Measurements from ENCODE around the gene ZBTB20.

ZBTB20 gene

DNA sequence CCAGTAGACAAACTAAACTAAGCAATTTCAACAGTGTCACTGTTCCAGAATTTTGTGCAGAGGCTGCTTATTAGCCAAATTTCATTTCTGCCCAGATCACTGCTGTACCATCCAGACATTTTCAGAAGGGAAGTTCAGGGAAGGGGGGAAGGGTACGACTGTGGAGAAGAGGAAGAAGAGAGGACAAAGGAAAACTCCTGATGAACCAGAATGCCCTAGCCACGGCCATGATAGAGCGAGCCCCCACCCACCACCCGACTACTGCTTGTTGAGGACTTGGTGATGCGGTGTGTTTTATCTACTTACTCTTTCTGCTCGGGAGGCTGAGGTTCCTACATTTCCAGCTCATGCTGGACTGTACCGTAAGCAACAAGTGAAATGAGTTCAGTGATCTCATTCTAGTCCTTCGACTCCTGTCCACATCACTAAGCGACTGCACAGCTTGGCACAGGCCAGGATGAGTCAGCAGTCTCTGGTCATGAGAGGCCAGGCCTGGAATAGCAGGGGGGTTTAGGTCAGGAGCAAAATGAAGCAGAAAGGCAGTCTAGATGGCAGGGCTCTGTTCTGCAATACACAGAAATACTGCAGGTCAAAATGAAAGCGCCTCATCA is 522.4 kb downstream of the ZBTB20 start:
- DNase-seq (ENCODE audit: low spot score) = peak; percentile 95

DNA sequence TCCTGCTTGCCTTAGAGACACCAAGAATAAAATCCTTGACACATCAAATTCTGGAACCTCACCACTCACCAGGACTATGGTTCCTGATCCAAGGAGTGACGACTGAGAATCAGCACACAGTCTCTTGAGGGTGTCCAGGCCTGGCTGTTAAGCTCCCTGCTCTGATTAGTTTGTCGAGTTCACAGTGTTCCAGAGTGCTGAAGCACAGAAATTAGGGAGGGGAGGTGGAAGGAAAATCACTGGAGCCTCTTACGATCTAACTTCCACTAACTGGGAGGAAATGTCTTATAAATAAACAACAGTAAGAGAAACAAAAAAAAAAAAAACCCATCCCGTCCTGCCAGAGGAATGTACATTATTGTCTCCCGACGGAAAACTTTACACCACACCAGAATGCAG is 523.0 kb downstream of the ZBTB20 start:
- DNase-seq (ENCODE audit: low spot score) = peak; percentile 40

DNA sequence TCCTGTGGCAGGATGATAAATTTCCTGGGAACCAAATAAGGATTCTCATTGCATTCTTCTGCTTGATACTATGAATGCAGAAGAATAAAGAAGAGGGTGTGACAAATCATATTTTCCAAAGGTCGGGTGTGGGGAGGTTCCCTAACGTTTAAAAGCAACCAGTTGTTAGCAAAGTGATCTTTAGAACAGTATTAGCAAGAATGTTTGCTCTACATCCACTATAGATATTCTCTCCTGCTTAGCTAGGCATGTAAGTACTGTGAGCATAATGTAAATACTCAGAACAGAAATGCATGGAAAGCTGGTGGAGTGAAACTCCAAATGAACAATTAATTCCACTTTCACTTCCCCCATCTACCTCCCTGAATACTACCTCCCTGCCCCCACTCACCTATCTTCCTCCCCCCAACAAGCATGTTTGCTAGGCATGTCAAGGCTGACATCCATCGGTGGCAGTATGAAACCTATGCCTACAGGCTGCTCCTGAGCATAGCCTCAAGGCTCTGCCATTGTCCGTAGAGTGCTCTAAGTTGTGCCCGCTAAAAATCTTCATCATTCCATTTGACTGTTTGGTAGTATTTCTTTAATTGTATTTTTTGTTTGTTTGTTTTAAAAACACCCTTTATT is 523.6 kb downstream of the ZBTB20 start:
- DNase-seq (ENCODE audit: low spot score) = no peak

DNA sequence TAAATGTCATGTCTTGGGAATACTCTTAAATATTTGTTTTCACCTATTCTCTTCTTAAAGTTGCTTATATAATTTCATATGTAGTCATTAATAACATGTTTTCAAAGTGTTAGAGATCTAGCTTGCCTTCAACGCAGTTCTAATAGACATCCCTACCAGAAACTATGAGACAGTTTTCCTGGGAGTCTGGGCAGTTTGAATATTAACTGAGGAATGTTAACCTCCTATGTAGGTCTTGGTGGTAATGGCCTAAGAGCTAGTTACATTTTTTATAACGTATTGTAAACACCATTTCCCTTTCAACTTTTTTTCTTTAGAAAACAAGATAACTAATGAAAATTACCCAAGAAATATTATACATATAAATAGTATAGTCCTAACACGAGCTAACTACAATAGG is 525.1 kb downstream of the ZBTB20 start:
- DNase-seq (ENCODE audit: low spot score) = no peak

DNA sequence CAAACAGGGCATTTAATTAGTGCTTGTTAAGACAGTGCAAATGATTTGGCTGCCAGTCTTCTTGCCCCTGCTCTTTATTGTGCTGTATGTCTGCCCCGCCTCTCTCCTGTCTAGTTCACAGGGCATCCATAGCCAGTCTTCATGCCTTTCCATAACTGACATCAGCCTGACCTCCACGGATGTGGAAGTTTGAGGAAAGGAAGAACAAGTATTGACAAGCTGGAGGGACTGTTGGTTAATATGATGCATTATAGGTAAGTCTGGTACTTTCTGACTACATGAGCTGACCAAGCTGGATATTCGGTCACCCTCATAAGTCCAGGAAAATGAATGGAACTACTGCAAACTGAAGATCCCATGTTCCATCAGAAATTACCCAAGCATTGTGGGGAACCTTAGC is 527.3 kb downstream of the ZBTB20 start:
- DNase-seq (ENCODE audit: low spot score) = no peak

DNA sequence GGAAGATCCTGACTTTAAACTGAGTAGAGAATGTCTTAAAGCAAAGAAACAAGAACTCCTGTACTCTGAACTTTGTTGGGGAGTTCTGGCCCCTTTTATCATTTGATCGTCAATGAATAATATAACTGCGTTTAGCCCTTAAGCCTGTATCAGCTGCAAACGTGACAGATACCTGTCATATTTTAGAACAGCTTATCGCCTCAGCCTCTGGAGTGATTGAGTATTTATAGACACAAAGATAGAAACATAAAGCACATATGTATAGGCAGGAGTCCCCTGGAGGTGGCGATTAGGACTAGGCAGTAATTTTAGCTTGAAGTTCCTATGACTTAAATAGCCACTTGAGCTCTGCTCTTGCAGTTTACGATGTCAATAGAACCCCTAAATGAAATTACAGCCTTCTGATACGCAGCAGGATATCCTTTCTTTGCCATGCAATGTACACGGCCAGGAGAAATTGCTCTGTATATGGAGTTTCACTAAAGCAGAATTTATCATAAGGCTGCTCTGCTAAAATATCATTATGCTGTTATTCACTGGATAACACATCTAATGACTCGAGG is 531.5 kb downstream of the ZBTB20 start:
- DNase-seq (ENCODE audit: low spot score) = no peak

DNA sequence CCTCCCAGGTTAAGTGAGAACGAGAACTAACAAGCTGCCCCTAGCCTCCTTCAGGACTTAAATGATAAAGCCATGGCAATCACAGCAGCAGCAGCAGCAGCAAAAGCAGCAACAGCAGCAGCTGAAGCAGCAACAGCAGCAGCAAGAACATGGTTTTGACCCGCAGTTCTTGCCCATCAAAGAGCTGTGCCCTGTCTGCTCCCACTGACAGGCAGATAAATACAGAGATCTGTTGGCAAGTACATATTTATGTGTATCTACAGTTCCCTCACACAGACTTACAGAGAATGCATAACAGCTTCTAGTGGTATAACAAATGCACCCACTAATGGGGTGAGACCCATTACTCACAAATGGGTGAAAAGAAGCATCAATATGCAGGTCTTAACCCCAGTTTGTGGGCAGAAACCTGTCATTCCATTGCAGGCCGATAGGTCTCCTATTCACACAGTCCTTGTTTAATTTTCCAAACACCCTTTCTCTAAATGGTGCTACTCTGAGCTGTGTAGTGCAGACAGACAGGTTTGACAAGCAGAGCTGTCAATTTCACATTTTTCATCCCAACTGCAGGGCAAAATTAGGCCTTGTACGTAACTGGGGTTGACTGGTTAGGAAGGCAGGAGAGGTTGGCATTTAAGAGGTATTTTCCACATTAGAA is 537.0 kb downstream of the ZBTB20 start:
- DNase-seq (ENCODE audit: low spot score) = no peak

DNA sequence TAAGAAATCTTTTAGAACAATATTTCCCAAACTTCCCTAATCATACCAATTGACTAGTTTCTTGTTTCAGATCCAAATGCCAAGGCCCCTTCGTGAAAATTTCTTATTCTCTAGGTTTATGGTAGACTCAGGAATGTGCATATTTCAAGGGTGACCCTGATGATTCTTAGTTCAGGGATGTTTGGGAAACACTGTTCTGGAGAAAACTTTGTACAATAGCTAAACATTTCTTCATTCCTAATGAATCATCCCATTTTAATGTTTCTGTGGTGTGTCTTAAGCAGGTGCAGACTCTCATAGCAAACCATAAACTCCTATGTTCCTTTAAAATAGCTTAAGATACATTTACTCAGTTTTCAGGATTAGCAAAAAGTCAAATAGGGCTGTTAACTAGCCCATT is 538.8 kb downstream of the ZBTB20 start:
- peak; percentile 89 for DNase-seq (ENCODE audit: low spot score)

DNA sequence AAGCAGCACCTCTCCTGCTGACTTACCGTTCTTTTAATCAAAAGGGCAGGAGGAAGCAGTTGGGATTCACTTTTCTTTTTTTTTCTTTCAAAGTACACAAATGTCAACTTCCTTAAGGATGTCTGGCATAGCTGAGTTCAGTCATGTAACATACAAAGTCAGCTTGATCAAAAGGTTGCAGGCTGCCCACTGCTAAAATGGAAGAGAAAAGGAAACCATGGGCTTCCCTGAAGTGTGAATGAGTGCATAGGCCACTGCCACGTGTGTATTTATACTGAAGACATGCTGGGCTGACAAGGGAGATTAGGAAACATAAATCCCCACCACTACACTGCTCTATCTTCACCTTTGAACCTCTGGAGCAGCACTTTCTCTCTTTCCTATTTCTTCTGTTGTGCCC is 540.8 kb downstream of the ZBTB20 start:
- no peak for DNase-seq (ENCODE audit: low spot score)

DNA sequence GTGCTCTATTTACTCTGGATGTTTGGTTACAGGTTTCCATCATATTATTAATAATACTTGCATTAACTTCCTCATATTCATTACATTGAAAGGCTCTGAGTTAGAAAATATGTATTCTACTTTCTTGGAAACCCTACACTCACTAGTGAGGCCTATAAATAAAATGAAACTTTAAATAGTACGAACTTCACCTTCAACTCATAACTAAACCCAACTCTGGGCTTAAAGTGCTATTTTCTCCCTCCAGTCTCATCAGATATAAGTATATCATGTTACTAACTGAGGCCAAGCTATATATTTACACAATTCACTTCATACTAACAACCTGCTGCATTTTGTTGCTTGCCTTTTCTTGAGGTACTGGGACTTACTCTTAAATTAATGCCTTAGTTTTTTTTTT is 546.5 kb downstream of the ZBTB20 start:
- no peak for DNase-seq (ENCODE audit: low spot score)

DNA sequence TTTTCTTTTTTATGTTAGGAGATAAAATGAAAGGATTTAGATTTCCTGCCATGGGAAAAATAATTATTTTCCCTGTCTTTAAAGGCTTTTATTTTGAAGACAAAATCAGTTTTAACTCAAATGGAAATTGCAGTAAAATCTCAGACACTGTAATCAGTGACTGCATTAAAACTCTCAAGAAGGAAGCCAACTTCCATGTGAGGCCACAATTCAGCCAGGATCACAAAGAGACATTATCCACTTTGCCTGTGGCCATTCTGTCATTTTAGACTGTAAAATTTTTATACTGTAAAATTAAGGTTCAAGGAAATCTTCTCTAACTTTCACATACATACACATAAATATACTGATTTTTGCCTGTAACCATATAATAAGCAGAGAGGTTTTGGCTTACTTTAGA is 549.2 kb downstream of the ZBTB20 start:
- DNase-seq (ENCODE audit: low spot score) = no peak

DNA sequence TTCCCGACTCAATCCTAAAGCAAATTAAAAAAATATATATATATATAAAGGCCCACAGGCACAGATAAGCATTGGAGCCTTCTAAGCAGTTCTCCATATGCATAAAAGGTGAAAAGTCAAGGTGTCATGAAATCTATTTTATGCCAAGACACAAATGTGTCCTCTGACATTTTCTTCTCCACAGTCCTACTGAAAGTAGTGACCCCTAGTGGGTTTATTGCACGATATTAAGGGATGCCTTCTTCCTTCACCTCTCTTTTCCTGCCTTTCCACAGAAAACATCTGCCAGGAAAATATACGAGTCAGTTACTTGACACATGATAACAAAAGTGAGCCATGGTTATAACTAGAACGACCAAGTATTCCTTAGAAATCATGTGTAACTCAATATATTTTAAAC is 550.1 kb downstream of the ZBTB20 start:
- DNase-seq (ENCODE audit: low spot score) = no peak

DNA sequence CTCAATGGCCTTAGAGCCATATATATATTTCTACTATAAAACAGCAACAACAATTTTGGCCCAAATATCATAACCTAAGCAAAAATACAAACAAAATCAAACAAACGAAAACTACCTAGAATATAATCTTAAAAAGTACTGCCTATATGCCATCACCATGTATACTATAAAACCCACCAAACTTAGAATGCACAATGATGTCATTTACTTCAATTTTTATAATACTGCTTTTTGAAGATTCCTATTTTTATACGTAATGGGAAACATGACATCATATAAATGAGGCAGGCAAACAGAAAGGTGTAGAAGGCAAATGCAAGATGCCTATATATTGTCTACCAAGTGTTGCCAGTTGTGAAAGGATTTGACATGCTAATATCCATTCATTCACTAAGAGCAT is 550.9 kb downstream of the ZBTB20 start:
- DNase-seq (ENCODE audit: low spot score) = no peak

DNA sequence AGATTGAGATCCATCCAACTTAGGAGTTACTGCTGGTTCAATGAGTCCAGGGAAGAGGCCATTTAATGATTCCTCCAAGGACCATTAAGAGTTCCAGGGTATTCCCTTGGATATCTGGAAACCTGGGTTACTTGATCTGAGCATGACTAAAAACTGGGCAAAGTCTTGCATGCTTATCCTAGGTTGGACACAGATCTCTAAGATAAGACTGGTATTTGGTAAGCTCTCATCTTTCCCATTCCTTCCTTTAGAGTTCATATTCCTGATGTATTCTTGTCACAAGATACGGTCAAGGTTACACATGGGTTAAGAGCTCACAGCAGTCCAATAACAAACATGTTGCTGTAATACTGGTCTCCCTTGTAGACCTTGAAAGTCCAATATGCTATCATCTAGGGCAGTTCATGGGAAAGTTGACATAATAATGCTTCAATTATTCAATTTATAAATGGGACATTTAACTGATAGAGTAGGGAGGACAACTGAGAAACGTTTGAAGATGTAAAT is 551.5 kb downstream of the ZBTB20 start:
- DNase-seq (ENCODE audit: low spot score) = no peak

DNA sequence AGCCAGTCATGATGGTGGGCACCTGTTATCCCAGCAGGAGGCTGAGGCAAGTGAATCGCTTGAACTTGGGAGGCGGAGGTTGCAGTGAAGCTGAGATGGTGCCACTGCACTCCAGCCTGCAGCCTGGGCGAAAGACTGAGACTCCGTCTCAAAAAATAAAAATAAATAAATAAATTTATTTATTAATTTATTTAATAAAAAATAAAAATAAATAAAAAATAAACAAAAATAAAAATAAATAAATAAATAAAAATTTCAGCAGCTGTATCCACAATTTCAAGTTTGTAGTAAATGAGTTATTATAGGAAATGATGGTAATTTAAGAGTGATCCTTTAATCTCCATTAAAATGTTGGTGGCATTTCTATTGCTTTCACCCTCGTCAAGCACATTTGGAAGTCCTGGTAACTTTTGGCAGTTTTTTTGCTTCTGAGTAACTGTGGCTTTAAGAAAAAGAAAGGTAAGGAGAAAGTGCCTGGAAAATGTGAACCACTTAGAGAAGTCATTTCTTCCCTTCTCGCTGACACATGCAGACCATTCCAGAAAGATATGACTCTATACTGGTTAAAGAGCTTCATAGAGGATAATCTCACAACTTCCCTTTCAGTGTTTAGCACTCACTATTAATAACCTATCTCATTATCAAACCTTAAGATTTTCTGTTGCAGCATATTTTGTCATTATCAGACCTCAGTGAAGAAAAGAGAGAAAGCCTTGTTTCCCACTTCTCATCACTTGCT is 556.6 kb downstream of the ZBTB20 start:
- DNase-seq (ENCODE audit: low spot score) = no peak

DNA sequence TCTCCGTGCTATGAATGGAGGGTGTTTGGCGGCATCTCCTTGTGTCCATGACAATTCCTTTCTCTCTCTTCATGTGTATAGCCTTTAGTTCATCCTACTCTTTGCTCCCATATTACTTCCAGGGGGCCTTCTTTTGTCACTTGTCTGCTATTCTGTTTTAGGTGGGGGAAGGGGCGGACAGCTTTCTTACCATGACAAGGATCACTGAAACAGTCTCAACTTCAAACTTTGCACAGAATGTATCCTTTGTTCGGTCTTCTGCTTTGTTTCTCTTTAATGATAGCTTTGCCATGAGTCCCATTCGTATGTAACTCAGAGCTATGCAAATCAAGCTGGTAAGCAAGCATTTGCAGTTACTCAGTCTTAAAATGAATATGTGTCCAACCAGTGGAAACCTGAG is 559.1 kb downstream of the ZBTB20 start:
- DNase-seq (ENCODE audit: low spot score) = no peak

DNA sequence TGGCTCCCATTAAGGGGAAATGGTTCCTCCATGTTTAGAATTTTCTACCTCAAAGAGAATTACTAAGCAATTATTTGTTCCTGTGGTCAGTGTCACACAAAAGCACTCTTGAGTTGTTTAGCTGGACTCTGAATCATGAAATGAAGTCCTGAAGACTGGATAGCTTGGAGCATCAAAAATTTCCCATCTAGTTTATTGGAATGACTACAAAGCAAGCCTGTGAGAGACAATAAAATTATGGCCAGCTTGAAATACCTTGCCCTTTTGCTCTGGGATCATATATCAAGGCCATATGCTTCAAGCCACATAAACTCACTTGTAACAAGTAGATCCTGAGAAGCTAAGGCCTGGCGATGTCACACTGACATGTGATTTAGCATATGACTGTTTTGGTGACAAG is 561.0 kb downstream of the ZBTB20 start:
- DNase-seq (ENCODE audit: low spot score) = peak; percentile 38

DNA sequence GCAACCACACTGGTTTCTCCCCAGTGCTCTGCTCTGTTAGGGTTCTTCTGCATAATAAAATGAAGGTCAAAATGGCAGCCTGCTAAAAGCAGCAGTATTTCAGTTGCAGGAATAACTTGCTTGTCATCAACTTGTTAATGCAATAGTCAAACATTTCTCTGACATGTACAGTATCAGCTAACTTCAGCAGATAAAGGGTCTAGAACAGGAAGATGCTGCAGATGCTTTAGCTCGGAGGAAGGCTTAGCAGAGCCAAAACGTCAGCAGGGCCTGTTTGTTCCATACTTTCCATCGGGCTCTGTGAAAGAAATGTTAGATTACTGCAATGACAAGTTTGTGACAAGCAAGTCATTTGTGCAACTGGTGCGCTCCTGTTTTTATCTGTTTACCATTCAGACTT is 561.4 kb downstream of the ZBTB20 start:
- no peak for DNase-seq (ENCODE audit: low spot score)

DNA sequence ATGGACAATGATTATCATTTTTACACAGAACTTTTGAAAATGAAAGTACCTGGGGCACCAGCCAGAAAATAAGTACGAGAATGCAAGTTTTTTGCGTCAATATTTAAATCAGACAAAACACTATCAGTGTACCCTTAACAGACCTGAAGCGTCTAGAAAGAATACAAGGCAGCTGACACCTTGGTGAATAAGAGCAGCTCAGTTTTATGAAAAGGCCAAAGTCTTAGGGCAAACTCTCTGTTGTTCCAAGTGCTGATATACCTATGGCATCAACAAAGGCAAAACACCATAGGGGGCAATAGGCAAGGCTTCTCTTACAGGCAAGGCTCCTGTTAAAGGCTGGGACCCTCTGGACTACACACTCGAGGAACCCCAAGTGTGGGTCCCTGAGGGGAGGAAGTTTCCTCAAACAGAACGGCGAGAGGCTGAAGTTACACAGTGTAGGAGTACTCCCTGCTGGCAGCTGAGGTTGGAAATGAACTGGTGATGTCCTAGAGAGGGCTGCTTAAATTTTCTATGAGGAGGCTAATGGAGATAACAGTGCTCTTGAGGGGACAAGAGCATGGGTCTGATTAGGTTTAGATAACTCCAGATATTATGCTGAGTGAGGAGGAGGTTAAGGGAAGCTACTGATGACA is 562.2 kb downstream of the ZBTB20 start:
- no peak for DNase-seq (ENCODE audit: low spot score)

DNA sequence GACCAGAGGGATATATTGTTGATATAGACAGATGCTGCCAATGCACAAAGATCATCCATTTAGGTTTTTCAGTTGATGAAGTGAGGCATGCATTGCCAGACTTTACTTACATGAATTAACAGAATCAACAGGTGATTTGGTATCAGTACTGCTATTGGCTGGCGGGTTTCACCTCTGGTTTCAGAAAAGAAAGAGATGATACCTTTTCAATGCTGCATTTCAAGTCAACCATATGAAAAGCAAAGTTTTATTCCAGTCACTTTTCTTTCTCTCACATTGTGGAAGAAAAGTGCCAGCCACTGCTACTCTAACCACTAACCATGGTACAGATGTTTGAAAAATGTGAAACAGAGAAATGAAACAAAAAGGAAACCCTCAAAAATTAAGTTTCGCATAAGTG is 564.2 kb downstream of the ZBTB20 start:
- DNase-seq (ENCODE audit: low spot score) = no peak

DNA sequence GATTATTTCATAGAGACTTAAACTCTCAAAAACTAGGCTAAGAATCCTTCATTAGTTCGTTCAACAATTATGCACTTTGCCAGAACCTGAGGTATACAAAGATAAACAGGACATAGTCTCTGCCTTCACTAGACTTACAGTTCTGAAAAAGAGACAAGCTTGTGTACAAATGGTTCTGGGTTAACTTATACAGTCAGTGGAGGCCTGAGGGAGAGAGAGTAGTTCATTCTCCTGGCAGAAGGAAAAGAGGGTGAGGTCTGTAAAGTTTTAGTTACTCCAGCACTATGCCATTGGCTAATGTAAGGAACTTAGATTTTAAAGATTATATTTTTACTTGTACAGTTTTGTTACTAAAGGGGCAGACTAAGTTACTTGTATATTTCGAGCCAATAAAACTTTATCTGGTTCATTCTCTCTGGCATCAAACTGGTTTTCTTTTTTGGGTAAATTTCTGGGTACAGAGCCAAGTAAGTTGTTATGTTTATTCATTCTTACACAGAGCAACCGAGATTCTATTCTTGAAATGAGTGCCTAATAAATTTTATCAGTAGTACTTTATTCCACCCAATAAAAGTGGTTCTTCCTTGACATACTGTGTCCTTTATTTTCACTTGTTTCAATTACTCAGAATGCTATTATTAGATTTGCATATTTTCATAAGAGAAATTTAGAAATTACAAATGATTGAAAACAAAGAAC is 574.6 kb downstream of the ZBTB20 start:
- DNase-seq (ENCODE audit: low spot score) = no peak

Data from AG08395 (cell line).